ENCODE results near the gene TBC1D9B. TPM values are rescaled to one million over a fixed set of nuclear protein-coding genes. Genes with fewer than 3 reads are reported as not detected.

Gene TBC1D9B
- total RNA-seq, 1 donor from 2014 or later = 138 TPM

DNA sequence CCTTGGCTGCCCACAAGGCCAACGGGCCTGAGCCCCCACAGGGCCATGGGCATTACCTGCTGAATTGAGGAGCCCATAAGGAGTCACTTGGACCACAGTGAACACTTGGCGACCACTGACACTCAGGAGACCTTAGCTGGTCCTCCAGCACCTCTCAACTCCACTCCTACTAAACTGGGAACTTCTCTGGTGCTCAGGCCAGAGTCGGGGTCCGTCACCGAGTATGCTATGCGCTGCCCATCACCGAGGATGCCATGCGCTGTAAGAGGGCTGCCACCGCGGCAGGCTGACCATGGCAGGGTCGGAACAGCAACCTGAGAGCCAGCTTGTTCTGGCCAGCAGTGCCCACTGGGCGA is 87.6 kb downstream of the TBC1D9B start:
- TF ChIP-seq CTCF (IDR thresholded peaks at IDR 0.05; ENCODE audit: unreplicated experiment) = no peak
- Mint-ChIP-seq H3K4me3 (ENCODE audit: unreplicated experiment) (peak overlapping the region; percentile 79), H3K36me3 (ENCODE audit: low read depth, unreplicated experiment) (peaks cover 20% of the 10 kb centered on the region), H3K27ac (ENCODE audit: unreplicated experiment) (no peak overlapping the region), H3K9me3 (ENCODE audit: unreplicated experiment) (no peaks in the 10 kb centered on the region), H3K27me3 (ENCODE audit: unreplicated experiment) (peaks cover 17% of the 10 kb centered on the region), H3K4me1 (ENCODE audit: unreplicated experiment) (peaks cover 17% of the 10 kb centered on the region)
- no peak for DNase-seq (ENCODE audit: low spot score)

GRCh38 chr5:179819296-179820126 is 88.2 kb downstream of the TBC1D9B start:
- peak overlapping the region; percentile 79 for H3K4me3 Mint-ChIP-seq (ENCODE audit: unreplicated experiment)
- TF ChIP-seq CTCF (IDR thresholded peaks at IDR 0.05; ENCODE audit: unreplicated experiment) = no peak
- peaks cover 14% of the 10 kb centered on the region for H3K27me3 Mint-ChIP-seq (ENCODE audit: unreplicated experiment)
- H3K36me3 Mint-ChIP-seq (ENCODE audit: low read depth, unreplicated experiment) = peaks cover 14% of the 10 kb centered on the region
- no peaks in the 10 kb centered on the region for H3K9me3 Mint-ChIP-seq (ENCODE audit: unreplicated experiment)
- DNase-seq (ENCODE audit: low spot score) = peak; percentile 56
- no peak overlapping the region for H3K27ac Mint-ChIP-seq (ENCODE audit: unreplicated experiment)
- H3K4me1 Mint-ChIP-seq (ENCODE audit: unreplicated experiment) = peaks cover 17% of the 10 kb centered on the region

GRCh38 chr5:179818746-179819295 is 88.9 kb downstream of the TBC1D9B start:
- peaks cover 12% of the 10 kb centered on the region for H3K36me3 Mint-ChIP-seq (ENCODE audit: low read depth, unreplicated experiment)
- TF ChIP-seq CTCF (IDR thresholded peaks at IDR 0.05; ENCODE audit: unreplicated experiment) = no peak
- no peak overlapping the region for H3K4me3 Mint-ChIP-seq (ENCODE audit: unreplicated experiment)
- H3K9me3 Mint-ChIP-seq (ENCODE audit: unreplicated experiment) = no peaks in the 10 kb centered on the region
- H3K27ac Mint-ChIP-seq (ENCODE audit: unreplicated experiment) = no peak overlapping the region
- peaks cover 17% of the 10 kb centered on the region for H3K4me1 Mint-ChIP-seq (ENCODE audit: unreplicated experiment)
- peak; percentile 59 for DNase-seq (ENCODE audit: low spot score)
- H3K27me3 Mint-ChIP-seq (ENCODE audit: unreplicated experiment) = peaks cover 14% of the 10 kb centered on the region

GRCh38 chr5:179817890-179818745 is 89.6 kb downstream of the TBC1D9B start:
- TF ChIP-seq CTCF (IDR thresholded peaks at IDR 0.05; ENCODE audit: unreplicated experiment) = no peak
- no peak overlapping the region for H3K4me3 Mint-ChIP-seq (ENCODE audit: unreplicated experiment)
- DNase-seq (ENCODE audit: low spot score) = no peak
- H3K36me3 Mint-ChIP-seq (ENCODE audit: low read depth, unreplicated experiment) = peaks cover 12% of the 10 kb centered on the region
- peak overlapping the region; percentile 86 for H3K27ac Mint-ChIP-seq (ENCODE audit: unreplicated experiment)
- H3K9me3 Mint-ChIP-seq (ENCODE audit: unreplicated experiment) = no peaks in the 10 kb centered on the region
- H3K4me1 Mint-ChIP-seq (ENCODE audit: unreplicated experiment) = peaks cover 17% of the 10 kb centered on the region
- H3K27me3 Mint-ChIP-seq (ENCODE audit: unreplicated experiment) = peaks cover 12% of the 10 kb centered on the region
